ENCODE measurements around the gene HEBP2.
"Not testable (repeated sequence)": the region's sequence is repeated elsewhere in the genome, so short reads cannot be mapped to it uniquely, and the experiment has no call there.

The HEBP2 gene

GRCh38 chr6:138424004-138424904 is 20.2 kb downstream of the HEBP2 start:
- no peak for DNase-seq

- DNase-seq, result not testable (repeated sequence)
Measured at GRCh38 chr6:138425256-138425655, 21.2 kb downstream of the HEBP2 start.

GRCh38 chr6:138426500-138427123 is 22.6 kb downstream of the HEBP2 start:
- DNase-seq, result no peak

GRCh38 chr6:138427701-138428100 is 23.7 kb downstream of the HEBP2 start:
- no peak for DNase-seq

- peak; percentile 25 for DNase-seq
Measured at GRCh38 chr6:138428944-138429598, 25.0 kb downstream of the HEBP2 start.

- DNase-seq, result no peak
Measured at GRCh38 chr6:138429761-138430160, 25.7 kb downstream of the HEBP2 start.

GRCh38 chr6:138430361-138431145 is 26.5 kb downstream of the HEBP2 start:
- no peak for DNase-seq

- no peak for DNase-seq
Measured at GRCh38 chr6:138431256-138432062, 27.4 kb downstream of the HEBP2 start.

- DNase-seq, result no peak
Measured at GRCh38 chr6:138432063-138432356, 28.0 kb downstream of the HEBP2 start.

GRCh38 chr6:138434096-138434495 is 30.1 kb downstream of the HEBP2 start:
- no peak for DNase-seq

GRCh38 chr6:138434925-138435324 is 30.9 kb downstream of the HEBP2 start:
- DNase-seq, result no peak

GRCh38 chr6:138439546-138439945 is 35.5 kb downstream of the HEBP2 start:
- DNase-seq, result no peak

- DNase-seq, result no peak
Measured at GRCh38 chr6:138440296-138440695, 36.3 kb downstream of the HEBP2 start.

- DNase-seq, result no peak
Measured at GRCh38 chr6:138440758-138441357, 36.8 kb downstream of the HEBP2 start.

- no peak for DNase-seq
Measured at GRCh38 chr6:138441965-138442364, 37.9 kb downstream of the HEBP2 start.

GRCh38 chr6:138442663-138443062 is 38.6 kb downstream of the HEBP2 start:
- no peak for DNase-seq

- no peak for DNase-seq
Measured at GRCh38 chr6:138443979-138444378, 40.0 kb downstream of the HEBP2 start.

GRCh38 chr6:138446821-138447220 is 42.8 kb downstream of the HEBP2 start:
- DNase-seq, result no peak

- DNase-seq, result no peak
Measured at GRCh38 chr6:138450445-138450844, 46.4 kb downstream of the HEBP2 start.

- no peak for DNase-seq
Measured at GRCh38 chr6:138451043-138451442, 47.0 kb downstream of the HEBP2 start.

- peak; percentile 75 for DNase-seq
Measured at GRCh38 chr6:138454981-138455706, 51.1 kb downstream of the HEBP2 start.
